ENCODE data around the gene ZNF438.

The ZNF438 gene

DNA sequence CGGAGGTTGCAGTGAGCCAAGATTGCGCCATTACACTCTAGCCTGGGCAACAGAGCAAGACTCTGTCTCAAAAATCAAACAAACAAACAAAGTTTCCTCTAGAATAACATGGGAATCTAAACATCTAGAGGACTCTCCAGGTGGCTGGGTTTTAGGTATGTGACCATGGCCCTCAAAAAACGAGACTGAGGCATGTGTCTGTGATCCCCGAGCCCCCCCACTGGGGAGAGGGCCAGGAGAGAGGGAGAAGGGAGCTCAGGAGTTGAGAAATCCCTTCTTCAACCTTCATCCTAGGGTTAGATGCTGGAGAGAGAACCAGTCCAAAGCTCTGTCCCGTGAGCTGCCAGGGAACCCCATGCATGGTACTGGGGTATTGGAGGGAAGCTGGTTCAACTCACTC is 214.1 kb downstream of the ZNF438 start:
- H3K4me3 ChIP-seq (ENCODE audit: low read depth, low read length), result no peak overlapping the region
- DNase-seq (ENCODE audit: low read depth), result no peak
- TF ChIP-seq POLR2A (IDR thresholded peaks at IDR 0.05; ENCODE audit: extremely low read depth, insufficient read length) (no peak), MYC (IDR thresholded peaks at IDR 0.05; ENCODE audit: low read depth, low read length) (no peak), CTCF (IDR thresholded peaks at IDR 0.05; ENCODE audit: low read depth, low read length) (no peak)
- TF ChIP-seq, protein P1, sequence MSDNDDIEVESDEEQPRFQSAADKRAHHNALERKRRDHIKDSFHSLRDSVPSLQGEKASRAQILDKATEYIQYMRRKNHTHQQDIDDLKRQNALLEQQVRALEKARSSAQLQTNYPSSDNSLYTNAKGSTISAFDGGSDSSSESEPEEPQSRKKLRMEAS (IDR thresholded peaks at IDR 0.05; ENCODE audit: low read depth, low read length), result no peak

GRCh38 chr10:30816820-30817171 is 214.9 kb downstream of the ZNF438 start:
- DNase-seq (ENCODE audit: low read depth), result no peak
- no peak for TF ChIP-seq POLR2A (IDR thresholded peaks at IDR 0.05; ENCODE audit: extremely low read depth, insufficient read length)
- TF ChIP-seq, protein P1 (IDR thresholded peaks at IDR 0.05; ENCODE audit: low read depth, low read length), result no peak
- TF ChIP-seq MYC (IDR thresholded peaks at IDR 0.05; ENCODE audit: low read depth, low read length), result no peak
- no peak for TF ChIP-seq CTCF (IDR thresholded peaks at IDR 0.05; ENCODE audit: low read depth, low read length)
- no peak overlapping the region for H3K4me3 ChIP-seq (ENCODE audit: low read depth, low read length)

GRCh38 chr10:30816159-30816819 is 215.4 kb downstream of the ZNF438 start:
- no peak for DNase-seq (ENCODE audit: low read depth)
- TF ChIP-seq CTCF (IDR thresholded peaks at IDR 0.05; ENCODE audit: low read depth, low read length) (no peak), MYC (IDR thresholded peaks at IDR 0.05; ENCODE audit: low read depth, low read length) (no peak), POLR2A (IDR thresholded peaks at IDR 0.05; ENCODE audit: extremely low read depth, insufficient read length) (no peak)
- TF ChIP-seq, protein P1 (IDR thresholded peaks at IDR 0.05; ENCODE audit: low read depth, low read length), result no peak
- H3K4me3 ChIP-seq (ENCODE audit: low read depth, low read length), result no peak overlapping the region

DNA sequence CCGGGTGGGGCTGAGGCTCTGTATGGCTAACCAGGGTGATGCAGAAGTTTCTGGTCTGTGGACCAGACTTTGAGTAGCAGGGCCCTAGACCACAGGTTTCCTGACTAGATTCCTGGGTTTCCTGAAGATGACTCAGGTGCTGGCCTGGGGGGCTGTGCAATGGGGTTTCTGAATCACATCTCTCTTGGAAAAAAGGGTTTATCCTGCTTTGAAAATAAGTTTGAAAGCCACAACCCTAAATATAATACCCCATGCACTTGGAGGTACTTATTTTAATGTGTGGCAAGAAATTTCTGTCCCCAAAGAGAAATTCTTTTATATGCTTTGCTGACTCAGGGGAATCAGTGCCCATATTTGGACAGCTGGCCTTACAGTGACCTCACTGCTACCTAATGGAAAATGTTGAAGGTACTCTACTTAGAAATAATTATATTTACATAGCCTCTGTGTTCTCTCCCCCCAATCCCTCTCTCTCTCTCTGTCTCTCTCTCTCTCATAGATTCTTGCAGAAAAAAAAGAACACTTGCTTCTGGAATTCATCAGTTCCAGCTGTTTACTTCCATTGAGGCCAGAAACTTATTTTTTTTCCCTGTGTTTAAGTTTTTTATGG is 217.7 kb downstream of the ZNF438 start:
- TF ChIP-seq POLR2A (IDR thresholded peaks at IDR 0.05; ENCODE audit: extremely low read depth, insufficient read length) (no peak), MYC (IDR thresholded peaks at IDR 0.05; ENCODE audit: low read depth, low read length) (no peak), CTCF (IDR thresholded peaks at IDR 0.05; ENCODE audit: low read depth, low read length) (no peak)
- TF ChIP-seq, protein P1 (IDR thresholded peaks at IDR 0.05; ENCODE audit: low read depth, low read length), result no peak
- no peak overlapping the region for H3K4me3 ChIP-seq (ENCODE audit: low read depth, low read length)
- no peak for DNase-seq (ENCODE audit: low read depth)

DNA sequence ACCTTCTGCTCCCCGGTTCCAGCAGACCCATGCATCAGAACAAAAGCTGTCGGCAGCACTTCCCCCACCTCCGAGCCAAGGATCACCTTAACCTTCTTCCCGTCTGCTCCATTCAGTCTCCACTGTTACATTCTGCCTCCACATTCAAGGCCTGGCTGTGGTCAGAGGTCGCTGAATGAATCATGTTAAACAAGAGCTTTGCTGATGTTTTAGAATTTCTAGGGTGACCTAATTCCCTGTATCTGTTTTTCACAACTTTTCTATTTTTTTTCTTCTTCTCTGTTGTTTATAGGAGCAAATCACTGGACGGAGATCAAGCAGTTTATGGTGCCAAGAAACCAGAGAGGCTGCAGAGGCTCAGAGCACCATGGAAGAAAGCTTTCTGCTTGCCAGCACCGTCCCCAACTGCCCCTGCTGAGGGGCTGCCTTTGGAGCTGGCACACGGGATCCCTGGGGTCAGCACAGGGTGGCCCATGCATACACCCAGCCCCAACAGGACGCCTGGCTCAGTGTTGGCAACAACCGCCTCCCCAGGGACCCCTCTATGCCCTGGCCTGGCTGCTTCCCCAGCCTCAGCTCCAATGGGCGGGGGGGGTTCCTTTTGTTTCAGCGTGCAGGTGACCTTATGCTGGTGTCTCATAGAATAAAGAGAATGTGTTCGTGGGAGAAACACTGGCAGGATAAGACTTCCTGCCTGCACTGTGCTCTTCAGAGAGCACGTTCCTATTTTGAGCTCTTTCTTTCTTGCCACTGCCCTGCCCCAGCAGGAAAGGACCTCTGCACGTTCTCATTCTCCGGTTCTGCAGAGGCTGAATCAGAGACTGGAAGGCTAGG is 219.4 kb downstream of the ZNF438 start:
- H3K4me3 ChIP-seq (ENCODE audit: low read depth, low read length), result no peak overlapping the region
- DNase-seq (ENCODE audit: low read depth), result peak; percentile 35
- TF ChIP-seq CTCF (IDR thresholded peaks at IDR 0.05; ENCODE audit: low read depth, low read length), result no peak
- TF ChIP-seq, protein P1 (IDR thresholded peaks at IDR 0.05; ENCODE audit: low read depth, low read length), result no peak
- no peak for TF ChIP-seq MYC (IDR thresholded peaks at IDR 0.05; ENCODE audit: low read depth, low read length)
- no peak for TF ChIP-seq POLR2A (IDR thresholded peaks at IDR 0.05; ENCODE audit: extremely low read depth, insufficient read length)

Data from NB4 (cell line).